ENCODE measurements around the gene LRRC4C.

LRRC4C gene

DNA sequence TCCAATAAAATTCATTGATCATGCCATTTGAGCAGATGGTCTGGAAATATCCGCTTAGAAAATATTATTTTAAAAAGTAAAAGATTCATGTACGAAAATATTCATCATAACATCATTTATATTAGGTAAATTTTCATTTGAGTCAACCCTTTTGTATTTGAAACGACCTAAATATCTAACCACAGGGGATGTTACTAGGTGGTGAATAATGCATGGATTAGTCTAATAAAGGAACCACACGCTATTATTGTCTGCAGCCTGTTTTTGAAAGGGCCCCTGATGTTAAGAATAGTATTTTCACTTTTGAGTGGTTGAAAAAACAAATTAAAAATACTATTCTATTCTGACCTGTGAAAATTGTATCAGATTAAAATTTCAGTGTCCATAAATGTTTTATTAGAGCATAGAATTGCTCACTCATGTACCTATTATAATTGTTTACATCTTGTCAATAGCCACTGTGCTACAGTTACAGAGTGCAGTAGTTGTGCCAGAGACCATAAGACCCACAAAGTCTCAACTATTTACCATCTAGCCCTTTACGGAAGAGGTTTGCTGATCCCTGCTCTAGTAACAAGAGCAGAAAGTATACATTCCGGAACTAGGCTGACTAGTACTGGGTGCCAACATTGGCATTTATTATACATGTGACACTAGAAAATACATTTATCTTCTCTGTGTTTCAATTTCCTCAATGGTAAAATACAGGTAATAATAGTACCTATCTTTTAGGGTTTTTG lies 176.1 kb downstream of the LRRC4C start:
- Histone ChIP-seq H3K4me1 (ENCODE audit: insufficient read depth, low read length) (no peaks in the 10 kb centered on the region), H3K36me3 (ENCODE audit: insufficient read depth, low read length) (no peaks in the 10 kb centered on the region), H2AFZ (ENCODE audit: low read depth, low read length) (no peak overlapping the region), H4K20me1 (ENCODE audit: insufficient read depth, low read length) (no peaks in the 10 kb centered on the region), H3K27ac (ENCODE audit: low read length) (no peak overlapping the region), H3K9ac (ENCODE audit: low read depth, low read length) (no peak overlapping the region), H3K4me2 (ENCODE audit: insufficient read depth, low read length) (no peak overlapping the region), H3K27me3 (ENCODE audit: insufficient read depth, low read length, poor library complexity) (no peaks in the 10 kb centered on the region), H3K4me3 (ENCODE audit: low read depth in 1 of 2, low read length in 2 of 2) (no peak overlapping the region), H3K79me2 (ENCODE audit: insufficient read depth, low read length) (no peaks in the 10 kb centered on the region), H3K9me3 (ENCODE audit: insufficient read depth, low read length, severe bottlenecking) (no peaks in the 10 kb centered on the region)
- ATAC-seq (ENCODE audit: insufficient read depth, low read depth), result no peak
- TF ChIP-seq, protein P1, sequence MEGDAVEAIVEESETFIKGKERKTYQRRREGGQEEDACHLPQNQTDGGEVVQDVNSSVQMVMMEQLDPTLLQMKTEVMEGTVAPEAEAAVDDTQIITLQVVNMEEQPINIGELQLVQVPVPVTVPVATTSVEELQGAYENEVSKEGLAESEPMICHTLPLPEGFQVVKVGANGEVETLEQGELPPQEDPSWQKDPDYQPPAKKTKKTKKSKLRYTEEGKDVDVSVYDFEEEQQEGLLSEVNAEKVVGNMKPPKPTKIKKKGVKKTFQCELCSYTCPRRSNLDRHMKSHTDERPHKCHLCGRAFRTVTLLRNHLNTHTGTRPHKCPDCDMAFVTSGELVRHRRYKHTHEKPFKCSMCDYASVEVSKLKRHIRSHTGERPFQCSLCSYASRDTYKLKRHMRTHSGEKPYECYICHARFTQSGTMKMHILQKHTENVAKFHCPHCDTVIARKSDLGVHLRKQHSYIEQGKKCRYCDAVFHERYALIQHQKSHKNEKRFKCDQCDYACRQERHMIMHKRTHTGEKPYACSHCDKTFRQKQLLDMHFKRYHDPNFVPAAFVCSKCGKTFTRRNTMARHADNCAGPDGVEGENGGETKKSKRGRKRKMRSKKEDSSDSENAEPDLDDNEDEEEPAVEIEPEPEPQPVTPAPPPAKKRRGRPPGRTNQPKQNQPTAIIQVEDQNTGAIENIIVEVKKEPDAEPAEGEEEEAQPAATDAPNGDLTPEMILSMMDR (IDR thresholded peaks at IDR 0.05; ENCODE audit: borderline replicate concordance, extremely low read depth, low read length, poor library complexity, severe bottlenecking), result no peak
- TF ChIP-seq EZH2 (IDR thresholded peaks at IDR 0.05; ENCODE audit: borderline replicate concordance, low read depth, low read length, severe bottlenecking), result no peak
- no peak for DNase-seq

DNA sequence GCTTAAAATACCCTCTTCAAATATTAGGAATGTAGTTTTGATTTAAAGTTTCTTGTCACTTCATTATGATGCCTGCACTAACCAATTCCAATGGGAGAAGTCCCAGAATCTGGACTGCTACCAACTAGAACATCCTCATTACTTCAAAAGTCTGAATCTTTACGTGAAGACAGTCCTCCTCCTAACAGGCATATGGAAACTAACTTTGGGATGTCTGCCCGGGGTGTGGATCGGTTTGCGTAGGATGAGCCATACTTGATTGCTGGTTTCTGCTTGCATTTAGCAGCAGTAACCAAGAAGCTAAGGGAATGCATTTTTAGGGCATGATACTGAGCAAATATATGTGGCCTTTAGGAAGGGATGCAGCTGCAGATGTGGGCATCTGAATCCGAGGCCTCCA lies 177.1 kb downstream of the LRRC4C start:
- Histone ChIP-seq H2AFZ (ENCODE audit: low read depth, low read length) (no peak overlapping the region), H3K4me3 (ENCODE audit: low read depth in 1 of 2, low read length in 2 of 2) (no peak overlapping the region)
- no peak for DNase-seq

DNA sequence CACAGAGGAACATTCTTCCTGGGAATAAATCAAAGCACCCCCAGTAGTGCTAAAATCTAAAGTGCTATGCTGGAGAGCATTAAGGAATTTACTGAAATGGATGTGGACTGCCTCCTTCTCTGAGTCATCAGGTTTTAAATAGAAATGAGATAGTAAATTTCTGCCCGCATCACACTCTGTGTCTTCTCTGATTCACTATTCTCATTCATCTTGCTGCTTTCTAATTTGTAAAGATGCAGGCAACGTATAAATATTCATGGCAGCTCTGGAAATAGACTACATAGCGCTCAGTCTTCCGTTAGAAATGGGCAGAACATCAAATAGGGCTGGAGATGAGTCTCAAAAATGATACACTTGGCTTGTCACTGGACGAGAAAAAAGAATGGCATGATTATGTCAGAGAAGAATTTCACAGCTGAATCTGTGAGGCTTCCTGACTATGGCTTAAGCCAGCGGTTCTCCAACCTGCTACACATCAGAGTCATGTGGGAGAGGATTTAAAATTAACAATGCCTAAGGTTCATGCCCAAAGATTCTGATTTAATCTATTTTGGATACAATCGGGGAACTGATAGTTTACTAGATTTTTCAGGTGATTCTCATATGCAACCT lies 178.2 kb downstream of the LRRC4C start:
- H3K27me3 ChIP-seq (ENCODE audit: insufficient read depth, low read length, poor library complexity), result no peaks in the 10 kb centered on the region
- H3K4me3 ChIP-seq (ENCODE audit: low read depth in 1 of 2, low read length in 2 of 2), result no peak overlapping the region
- H3K9ac ChIP-seq (ENCODE audit: low read depth, low read length), result no peak overlapping the region
- H3K36me3 ChIP-seq (ENCODE audit: insufficient read depth, low read length), result no peaks in the 10 kb centered on the region
- TF ChIP-seq, protein P1 (IDR thresholded peaks at IDR 0.05; ENCODE audit: borderline replicate concordance, extremely low read depth, low read length, poor library complexity, severe bottlenecking), result no peak
- TF ChIP-seq EZH2 (IDR thresholded peaks at IDR 0.05; ENCODE audit: borderline replicate concordance, low read depth, low read length, severe bottlenecking), result no peak
- H2AFZ ChIP-seq (ENCODE audit: low read depth, low read length), result no peak overlapping the region
- H3K79me2 ChIP-seq (ENCODE audit: insufficient read depth, low read length), result no peaks in the 10 kb centered on the region
- no peak for ATAC-seq (ENCODE audit: insufficient read depth, low read depth)
- no peaks in the 10 kb centered on the region for H3K4me1 ChIP-seq (ENCODE audit: insufficient read depth, low read length)
- no peak for DNase-seq
- H4K20me1 ChIP-seq (ENCODE audit: insufficient read depth, low read length), result no peaks in the 10 kb centered on the region
- H3K27ac ChIP-seq (ENCODE audit: low read length), result no peak overlapping the region
- no peak overlapping the region for H3K4me2 ChIP-seq (ENCODE audit: insufficient read depth, low read length)
- no peaks in the 10 kb centered on the region for H3K9me3 ChIP-seq (ENCODE audit: insufficient read depth, low read length, severe bottlenecking)

More for the DNA sequence above, 177.1 kb downstream of the LRRC4C start:
- Histone ChIP-seq H3K9me3 (ENCODE audit: insufficient read depth, low read length, severe bottlenecking) (no peaks in the 10 kb centered on the region), H3K4me1 (ENCODE audit: insufficient read depth, low read length) (no peaks in the 10 kb centered on the region), H3K36me3 (ENCODE audit: insufficient read depth, low read length) (no peaks in the 10 kb centered on the region), H3K27ac (ENCODE audit: low read length) (no peak overlapping the region), H3K27me3 (ENCODE audit: insufficient read depth, low read length, poor library complexity) (no peaks in the 10 kb centered on the region), H3K79me2 (ENCODE audit: insufficient read depth, low read length) (no peaks in the 10 kb centered on the region), H3K9ac (ENCODE audit: low read depth, low read length) (no peak overlapping the region), H4K20me1 (ENCODE audit: insufficient read depth, low read length) (no peaks in the 10 kb centered on the region), H3K4me2 (ENCODE audit: insufficient read depth, low read length) (no peak overlapping the region)
- no peak for ATAC-seq (ENCODE audit: insufficient read depth, low read depth)
- no peak for TF ChIP-seq EZH2 (IDR thresholded peaks at IDR 0.05; ENCODE audit: borderline replicate concordance, low read depth, low read length, severe bottlenecking)
- TF ChIP-seq, protein P1 (IDR thresholded peaks at IDR 0.05; ENCODE audit: borderline replicate concordance, extremely low read depth, low read length, poor library complexity, severe bottlenecking), result no peak
